ENCODE measurements around the gene ARL16. TPM values are rescaled to one million over a fixed set of nuclear protein-coding genes. Genes with fewer than 3 reads are reported as not detected.

ARL16 gene
- total RNA-seq, 4 donors from 2014 or later: 33.5 to 45.4 (median 43.4) TPM

DNA sequence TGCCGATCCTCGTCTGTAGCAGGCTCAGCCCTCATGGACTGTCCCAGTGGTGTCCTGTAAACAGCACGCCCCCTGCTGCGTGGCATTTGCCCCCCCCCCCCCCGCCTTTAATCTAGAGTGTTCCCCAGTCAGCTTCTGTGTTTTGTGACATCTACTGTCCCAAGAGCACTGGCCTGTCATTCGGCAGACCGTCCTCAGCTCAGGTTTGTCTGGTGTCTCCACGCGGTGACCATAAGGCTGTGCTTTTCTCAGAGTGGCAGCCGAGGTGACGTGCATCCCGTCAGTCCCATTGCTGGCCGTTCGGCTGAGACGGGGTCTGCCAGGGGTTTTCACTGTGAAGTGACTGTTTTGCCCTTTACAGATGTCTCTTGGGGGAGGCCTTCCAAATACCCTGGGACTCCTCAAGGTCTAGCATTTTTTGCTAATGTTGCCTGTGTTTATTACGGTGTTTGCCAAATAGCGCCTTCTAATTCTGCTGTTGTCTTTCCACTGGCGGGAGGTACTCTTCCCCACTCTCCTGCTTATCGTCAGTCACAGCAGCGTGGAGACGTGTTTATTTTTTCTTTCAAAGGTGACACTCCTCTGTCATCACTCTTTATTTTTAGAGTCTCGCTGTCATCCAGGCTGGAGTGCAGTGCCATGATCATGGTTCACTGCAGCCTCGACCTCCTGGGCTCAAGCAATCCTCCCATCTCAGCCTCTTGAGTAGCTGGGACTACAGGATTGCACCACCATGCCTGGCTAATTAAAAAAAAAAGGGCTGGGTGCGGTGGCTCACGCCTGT lies 13.9 kb upstream of the ARL16 start:
- no peak overlapping the region for H3K27ac ChIP-seq
- DNase-seq: no peak
- no peaks in the 10 kb centered on the region for H3K27me3 ChIP-seq
- no peak for TF ChIP-seq POLR2A (IDR thresholded peaks at IDR 0.05)
- TF ChIP-seq, protein P1, sequence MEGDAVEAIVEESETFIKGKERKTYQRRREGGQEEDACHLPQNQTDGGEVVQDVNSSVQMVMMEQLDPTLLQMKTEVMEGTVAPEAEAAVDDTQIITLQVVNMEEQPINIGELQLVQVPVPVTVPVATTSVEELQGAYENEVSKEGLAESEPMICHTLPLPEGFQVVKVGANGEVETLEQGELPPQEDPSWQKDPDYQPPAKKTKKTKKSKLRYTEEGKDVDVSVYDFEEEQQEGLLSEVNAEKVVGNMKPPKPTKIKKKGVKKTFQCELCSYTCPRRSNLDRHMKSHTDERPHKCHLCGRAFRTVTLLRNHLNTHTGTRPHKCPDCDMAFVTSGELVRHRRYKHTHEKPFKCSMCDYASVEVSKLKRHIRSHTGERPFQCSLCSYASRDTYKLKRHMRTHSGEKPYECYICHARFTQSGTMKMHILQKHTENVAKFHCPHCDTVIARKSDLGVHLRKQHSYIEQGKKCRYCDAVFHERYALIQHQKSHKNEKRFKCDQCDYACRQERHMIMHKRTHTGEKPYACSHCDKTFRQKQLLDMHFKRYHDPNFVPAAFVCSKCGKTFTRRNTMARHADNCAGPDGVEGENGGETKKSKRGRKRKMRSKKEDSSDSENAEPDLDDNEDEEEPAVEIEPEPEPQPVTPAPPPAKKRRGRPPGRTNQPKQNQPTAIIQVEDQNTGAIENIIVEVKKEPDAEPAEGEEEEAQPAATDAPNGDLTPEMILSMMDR (IDR thresholded peaks at IDR 0.05): no peak
- H3K9me3 ChIP-seq: no peaks in the 10 kb centered on the region
- H3K4me3 ChIP-seq: no peak overlapping the region
- H3K36me3 ChIP-seq: peaks cover 0 to 89% (median 0%) of the 10 kb centered on the region in 3 donors
- H3K4me1 ChIP-seq: peaks cover 8 to 20% (median 11%) of the 10 kb centered on the region in 4 donors

DNA sequence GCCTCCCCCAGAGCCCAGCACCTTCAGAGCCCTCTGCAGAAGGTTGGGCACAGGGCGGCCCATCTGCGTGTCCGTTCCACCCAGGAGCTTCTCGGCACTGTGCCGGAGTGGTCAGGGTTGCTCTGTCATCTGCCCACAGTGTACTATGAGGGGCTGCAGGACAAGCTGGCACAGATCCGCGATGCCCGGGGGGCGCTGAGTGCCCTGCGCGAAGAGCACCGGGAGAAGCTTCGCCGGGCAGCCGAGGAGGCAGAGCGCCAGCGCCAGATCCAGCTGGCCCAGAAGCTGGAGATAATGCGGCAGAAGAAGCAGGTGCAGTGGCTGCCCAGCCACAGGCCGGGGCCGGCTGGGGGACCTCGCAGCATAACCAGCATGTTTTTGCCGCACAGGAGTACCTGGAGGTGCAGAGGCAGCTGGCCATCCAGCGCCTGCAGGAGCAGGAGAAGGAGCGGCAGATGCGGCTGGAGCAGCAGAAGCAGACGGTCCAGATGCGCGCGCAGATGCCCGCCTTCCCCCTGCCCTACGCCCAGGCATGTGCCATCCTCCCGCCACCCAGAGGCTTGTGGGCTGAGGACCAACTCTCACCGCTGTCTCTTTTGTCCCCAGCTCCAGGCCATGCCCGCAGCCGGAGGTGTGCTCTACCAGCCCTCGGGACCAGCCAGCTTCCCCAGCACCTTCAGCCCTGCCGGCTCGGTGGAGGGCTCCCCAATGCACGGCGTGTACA lies 12.8 kb upstream of the ARL16 start:
- H3K27me3 ChIP-seq: no peaks in the 10 kb centered on the region
- no peaks in the 10 kb centered on the region for H3K9me3 ChIP-seq
- H3K27ac ChIP-seq: no peak overlapping the region
- H3K4me3 ChIP-seq: no peak overlapping the region
- no peak for DNase-seq
- TF ChIP-seq POLR2A (IDR thresholded peaks at IDR 0.05): no peak
- TF ChIP-seq, protein P1 (IDR thresholded peaks at IDR 0.05): no peak
- H3K4me1 ChIP-seq: peaks cover 0 to 10% (median under 1%) of the 10 kb centered on the region in 4 donors
- H3K36me3 ChIP-seq: peaks cover 0 to 95% (median 0%) of the 10 kb centered on the region in 3 donors

DNA sequence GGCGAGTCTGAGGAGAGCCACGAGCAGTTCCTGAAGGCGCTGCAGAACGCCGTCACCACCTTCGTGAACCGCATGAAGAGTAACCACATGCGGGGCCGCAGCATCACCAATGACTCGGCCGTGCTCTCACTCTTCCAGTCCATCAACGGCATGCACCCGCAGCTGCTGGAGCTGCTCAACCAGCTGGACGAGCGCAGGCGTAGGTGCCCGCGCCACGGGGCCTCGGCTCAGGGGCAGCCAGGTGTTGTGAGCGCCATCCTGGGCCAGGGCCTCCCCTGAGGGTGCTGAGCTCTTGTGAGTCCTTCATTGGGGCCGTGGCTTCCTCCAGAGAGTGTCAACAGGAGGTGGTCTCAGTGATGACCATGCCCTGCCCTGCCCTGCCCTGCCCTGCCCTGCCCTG lies 12.2 kb upstream of the ARL16 start:
- Histone ChIP-seq H3K36me3 (peaks cover 0 to 95% (median 0%) of the 10 kb centered on the region in 3 donors), H3K27me3 (no peaks in the 10 kb centered on the region), H3K27ac (no peak overlapping the region), H3K4me1 (peaks cover 0 to 4% (median 0%) of the 10 kb centered on the region in 4 donors), H3K9me3 (no peaks in the 10 kb centered on the region), H3K4me3 (no peak overlapping the region)
- TF ChIP-seq, protein P1 (IDR thresholded peaks at IDR 0.05): no peak
- no peak for DNase-seq

DNA sequence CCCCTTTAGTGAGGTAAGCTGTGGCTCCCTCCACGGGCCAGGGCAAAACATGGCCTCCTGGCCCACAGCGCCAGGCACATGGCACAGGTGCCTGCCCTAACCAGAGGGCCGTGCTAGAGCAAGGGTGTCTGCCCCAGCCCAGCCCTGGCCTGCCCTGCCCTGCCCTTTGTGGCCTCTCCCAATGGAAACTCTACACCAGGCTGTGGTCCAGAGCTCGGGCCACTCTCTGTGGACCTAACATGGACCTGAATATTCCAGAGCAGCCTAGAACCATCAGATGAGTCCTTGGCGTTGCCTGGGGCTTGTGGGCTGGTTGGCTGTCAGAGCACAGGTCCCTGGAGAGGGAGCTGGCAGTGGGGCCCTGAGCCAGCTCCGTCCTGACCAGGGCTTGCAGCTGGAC lies 11.6 kb upstream of the ARL16 start:
- H3K27ac ChIP-seq: no peak overlapping the region
- TF ChIP-seq, protein P1 (IDR thresholded peaks at IDR 0.05): no peak
- TF ChIP-seq POLR2A (IDR thresholded peaks at IDR 0.05): no peak
- no peaks in the 10 kb centered on the region for H3K4me1 ChIP-seq
- peaks cover 0 to 95% (median 0%) of the 10 kb centered on the region in 3 donors for H3K36me3 ChIP-seq
- DNase-seq: no peak
- H3K27me3 ChIP-seq: no peaks in the 10 kb centered on the region
- H3K4me3 ChIP-seq: no peak overlapping the region
- H3K9me3 ChIP-seq: no peaks in the 10 kb centered on the region

DNA sequence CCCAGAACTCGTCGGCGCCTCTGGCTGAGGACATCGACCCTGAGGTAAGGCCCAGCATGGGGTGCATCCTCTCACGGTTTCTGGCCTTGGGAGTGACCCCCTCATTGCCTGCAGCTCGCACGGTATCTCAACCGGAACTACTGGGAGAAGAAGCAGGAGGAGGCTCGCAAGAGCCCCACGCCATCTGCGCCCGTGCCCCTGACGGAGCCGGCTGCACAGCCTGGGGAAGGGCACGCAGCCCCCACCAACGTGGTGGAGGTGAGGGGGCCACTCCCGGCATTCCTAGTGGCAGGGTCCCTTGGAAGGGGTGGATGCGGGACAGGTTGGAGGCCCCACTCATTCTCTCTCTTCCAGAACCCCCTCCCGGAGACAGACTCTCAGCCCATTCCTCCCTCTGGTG lies 11.2 kb upstream of the ARL16 start:
- TF ChIP-seq POLR2A (IDR thresholded peaks at IDR 0.05): no peak
- TF ChIP-seq, protein P1 (IDR thresholded peaks at IDR 0.05): no peak
- H3K4me1 ChIP-seq: no peaks in the 10 kb centered on the region
- no peak overlapping the region for H3K4me3 ChIP-seq
- no peak for DNase-seq
- no peaks in the 10 kb centered on the region for H3K27me3 ChIP-seq
- no peak overlapping the region for H3K27ac ChIP-seq
- H3K9me3 ChIP-seq: no peaks in the 10 kb centered on the region
- H3K36me3 ChIP-seq: peaks cover 0 to 97% (median 0%) of the 10 kb centered on the region in 3 donors
